PFSK-1 (cell line): ENCODE measurements around the gene MEGF9.

Experiments used
- FOXP2 ChIP-seq: optimal IDR thresholded peaks from 2 replicates; pipeline ENCODE3; 2011; ENCODE audit warnings: borderline replicate concordance, control low read depth, inconsistent platforms; ENCODE audit not compliant: insufficient read depth; ENCODE audit errors: extremely low read length, extremely low read depth
- POLR2AphosphoS5 ChIP-seq: IDR thresholded peaks from 2 replicates; pipeline ENCODE4 v1.6.1; 2012; ENCODE audit warnings: low read depth, mild to moderate bottlenecking, control low read depth, low read length, moderate library complexity
- SIN3A ChIP-seq: IDR thresholded peaks from 2 replicates; pipeline ENCODE4 v1.6.1; 2012; ENCODE audit warnings: mild to moderate bottlenecking, low read length, moderate library complexity, borderline replicate concordance; ENCODE audit not compliant: insufficient read depth
- TAF1 ChIP-seq: IDR thresholded peaks from 2 replicates; pipeline ENCODE4 v1.6.1; 2012; ENCODE audit warnings: low read length, control low read depth, borderline replicate concordance; ENCODE audit not compliant: insufficient read depth
- TF ChIP-seq, protein P1 (sequence below), 2 experiments: IDR thresholded peaks; 2 replicates each; pipeline versions ENCODE4 v1.6.1 to v1.8.0; 2011 to 2012; ENCODE audit warnings: low read depth in 2 of 2, low read length in 2 of 2, control low read depth in 1 of 2, inconsistent platforms in 1 of 2, mild to moderate bottlenecking in 1 of 2, moderate library complexity in 1 of 2; ENCODE audit not compliant: insufficient read depth in 1 of 2

The MEGF9 gene

DNA sequence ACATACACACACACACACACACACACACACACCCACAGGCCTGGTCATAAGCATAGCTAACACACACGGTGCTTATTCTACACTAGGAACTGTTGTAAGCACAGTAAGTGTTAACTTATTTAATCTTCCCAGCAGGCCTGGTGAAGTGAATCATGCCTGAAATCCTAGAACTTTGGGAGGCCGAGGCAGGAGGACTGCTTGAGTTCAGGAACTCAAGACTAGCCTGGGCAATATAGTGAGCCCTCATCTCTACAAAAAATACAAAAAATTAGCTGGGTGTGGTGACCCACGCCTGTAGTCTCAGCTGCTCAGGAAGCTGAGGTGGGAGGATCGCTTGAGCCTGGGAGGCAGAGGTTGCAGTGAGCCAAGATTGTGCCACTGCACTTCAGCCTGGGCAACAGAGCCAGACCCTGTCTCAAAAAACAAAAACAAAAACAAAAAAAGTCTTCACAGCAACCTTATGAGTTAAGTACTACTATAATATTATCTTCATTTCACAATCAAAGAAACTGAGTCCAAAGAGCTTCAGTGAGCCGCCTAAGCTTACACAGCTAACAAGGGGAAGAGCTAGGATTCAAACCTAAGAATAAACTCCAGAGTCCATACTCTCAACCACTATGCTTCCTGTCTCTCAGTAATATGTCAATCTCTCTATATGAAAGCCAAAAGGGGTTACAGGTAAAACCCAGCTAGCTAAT lies 2.3 kb downstream of the MEGF9 start:
- TF ChIP-seq SIN3A, result no peak
- no peak for TF ChIP-seq FOXP2
- TF ChIP-seq, protein P1, sequence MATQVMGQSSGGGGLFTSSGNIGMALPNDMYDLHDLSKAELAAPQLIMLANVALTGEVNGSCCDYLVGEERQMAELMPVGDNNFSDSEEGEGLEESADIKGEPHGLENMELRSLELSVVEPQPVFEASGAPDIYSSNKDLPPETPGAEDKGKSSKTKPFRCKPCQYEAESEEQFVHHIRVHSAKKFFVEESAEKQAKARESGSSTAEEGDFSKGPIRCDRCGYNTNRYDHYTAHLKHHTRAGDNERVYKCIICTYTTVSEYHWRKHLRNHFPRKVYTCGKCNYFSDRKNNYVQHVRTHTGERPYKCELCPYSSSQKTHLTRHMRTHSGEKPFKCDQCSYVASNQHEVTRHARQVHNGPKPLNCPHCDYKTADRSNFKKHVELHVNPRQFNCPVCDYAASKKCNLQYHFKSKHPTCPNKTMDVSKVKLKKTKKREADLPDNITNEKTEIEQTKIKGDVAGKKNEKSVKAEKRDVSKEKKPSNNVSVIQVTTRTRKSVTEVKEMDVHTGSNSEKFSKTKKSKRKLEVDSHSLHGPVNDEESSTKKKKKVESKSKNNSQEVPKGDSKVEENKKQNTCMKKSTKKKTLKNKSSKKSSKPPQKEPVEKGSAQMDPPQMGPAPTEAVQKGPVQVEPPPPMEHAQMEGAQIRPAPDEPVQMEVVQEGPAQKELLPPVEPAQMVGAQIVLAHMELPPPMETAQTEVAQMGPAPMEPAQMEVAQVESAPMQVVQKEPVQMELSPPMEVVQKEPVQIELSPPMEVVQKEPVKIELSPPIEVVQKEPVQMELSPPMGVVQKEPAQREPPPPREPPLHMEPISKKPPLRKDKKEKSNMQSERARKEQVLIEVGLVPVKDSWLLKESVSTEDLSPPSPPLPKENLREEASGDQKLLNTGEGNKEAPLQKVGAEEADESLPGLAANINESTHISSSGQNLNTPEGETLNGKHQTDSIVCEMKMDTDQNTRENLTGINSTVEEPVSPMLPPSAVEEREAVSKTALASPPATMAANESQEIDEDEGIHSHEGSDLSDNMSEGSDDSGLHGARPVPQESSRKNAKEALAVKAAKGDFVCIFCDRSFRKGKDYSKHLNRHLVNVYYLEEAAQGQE (IDR thresholded peaks at IDR 0.05; ENCODE audit: insufficient read depth in 1 of 2, low read depth in 2 of 2, low read length in 2 of 2), result no peak
- no peak for TF ChIP-seq POLR2AphosphoS5
- no peak for TF ChIP-seq TAF1

DNA sequence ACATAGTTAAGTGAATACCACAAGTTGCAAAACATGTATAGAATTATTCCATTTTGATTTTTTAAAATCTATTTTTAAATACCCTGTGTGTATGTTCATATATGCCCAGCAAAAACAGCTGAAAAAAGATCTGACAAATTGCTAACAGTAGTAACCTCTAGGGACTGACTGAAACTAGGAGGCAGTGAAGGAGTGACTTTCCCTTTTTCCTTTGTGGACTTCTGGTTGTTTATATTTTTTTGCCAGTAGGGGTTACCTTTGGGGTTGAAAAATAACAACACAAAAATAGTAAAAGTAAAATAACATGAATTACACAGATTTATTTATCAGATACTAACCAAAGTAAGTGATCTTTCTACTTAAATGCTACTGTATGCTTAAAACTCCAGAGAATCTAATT lies 2.9 kb downstream of the MEGF9 start:
- TF ChIP-seq FOXP2 (no peak), POLR2AphosphoS5 (no peak), TAF1 (no peak), SIN3A (no peak)

DNA sequence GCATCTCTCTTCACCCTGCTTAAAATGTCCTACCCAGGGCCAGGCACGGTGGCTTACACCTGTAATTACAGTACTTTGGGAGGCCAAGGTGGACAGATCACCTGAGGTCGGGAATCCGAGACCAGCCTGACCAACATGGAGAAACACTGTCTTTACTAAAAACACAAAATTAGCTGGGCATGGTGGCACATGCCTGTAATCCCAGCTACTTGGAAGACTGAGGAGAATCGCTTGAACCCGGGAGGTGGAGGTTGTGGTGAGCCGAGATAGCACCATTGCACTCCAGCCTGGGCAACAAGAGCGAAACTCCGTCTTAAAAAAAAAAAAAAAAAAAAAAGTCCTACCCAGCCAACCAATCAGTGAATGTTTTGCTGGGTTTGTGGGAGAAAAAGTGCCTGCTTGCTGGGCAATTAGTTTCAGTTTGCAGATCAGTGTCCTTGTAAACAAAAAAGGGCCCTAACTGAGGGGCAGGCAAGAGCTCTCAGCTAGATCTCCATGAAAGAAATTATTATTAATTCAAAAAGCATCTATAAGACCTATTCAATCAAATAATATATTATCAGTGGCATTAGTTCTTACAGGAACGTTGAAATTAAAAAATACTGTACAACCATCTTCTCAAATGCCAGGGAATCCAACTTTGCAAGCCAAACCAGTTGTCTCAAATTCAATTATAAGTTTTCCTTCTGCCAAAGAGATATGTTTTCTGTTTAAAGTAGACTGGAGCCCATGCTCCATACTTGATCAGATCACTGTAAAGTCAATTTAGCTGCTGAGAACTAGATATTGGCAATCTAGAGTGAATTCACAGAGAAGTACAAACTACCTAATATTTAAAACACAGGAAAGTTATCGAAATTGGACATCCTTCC lies 3.9 kb downstream of the MEGF9 start:
- TF ChIP-seq, protein P1 (IDR thresholded peaks at IDR 0.05; ENCODE audit: insufficient read depth in 1 of 2, low read depth in 2 of 2, low read length in 2 of 2), result no peak
- TF ChIP-seq SIN3A (no peak), POLR2AphosphoS5 (no peak), TAF1 (no peak), FOXP2 (no peak)

DNA sequence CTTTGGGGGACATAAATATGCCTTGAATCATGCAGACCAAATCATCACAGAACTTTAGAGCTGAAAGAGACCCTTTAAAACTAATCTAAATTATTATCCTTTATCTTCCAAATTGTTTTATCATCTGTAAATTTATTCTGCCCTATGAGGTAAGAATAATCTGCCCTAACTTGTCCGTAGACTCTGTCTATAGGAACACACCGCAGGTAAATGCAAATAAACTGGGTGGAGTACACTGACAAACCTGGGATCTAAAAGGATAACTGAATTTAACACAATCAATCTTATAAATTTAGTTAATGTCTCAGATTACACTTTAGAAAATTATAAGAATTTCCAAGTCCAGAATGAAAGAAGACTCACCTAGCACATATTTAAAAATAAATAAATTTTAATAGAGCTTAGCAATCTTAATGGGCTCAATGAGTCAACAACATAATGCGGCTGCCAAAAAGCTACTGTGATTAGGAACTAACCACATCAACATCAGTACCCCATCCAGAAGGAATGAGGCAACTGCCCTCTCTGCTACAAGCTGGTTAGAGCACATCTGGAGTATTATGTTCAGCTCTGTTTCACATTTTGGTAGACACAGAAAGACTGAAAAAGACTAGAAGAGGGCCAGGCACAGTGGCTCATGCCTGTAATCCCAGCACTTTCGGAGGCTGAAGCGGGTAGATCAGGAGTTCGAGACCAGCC lies 5.6 kb downstream of the MEGF9 start:
- TF ChIP-seq, protein P1 (IDR thresholded peaks at IDR 0.05; ENCODE audit: insufficient read depth in 1 of 2, low read depth in 2 of 2, low read length in 2 of 2), result no peak
- TF ChIP-seq FOXP2, result no peak

DNA sequence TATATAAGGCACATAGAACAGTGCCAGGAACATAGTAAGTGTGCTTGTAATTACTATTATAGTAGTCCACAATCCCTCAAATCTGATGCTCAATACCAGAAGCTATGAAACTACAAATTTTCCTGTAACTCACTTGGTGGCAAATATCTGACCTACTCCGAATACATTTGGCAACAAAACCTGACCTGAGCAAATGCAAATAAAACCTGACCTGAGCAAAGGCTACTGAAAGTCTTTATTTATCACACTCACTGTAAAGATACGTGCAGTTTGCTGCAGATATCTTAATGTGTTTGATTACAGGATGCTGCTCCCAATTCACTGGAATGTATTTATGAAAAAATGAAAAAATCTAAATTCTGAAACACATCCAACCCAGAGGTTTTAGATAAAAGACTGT lies 7.1 kb downstream of the MEGF9 start:
- TF ChIP-seq TAF1, result no peak
- no peak for TF ChIP-seq POLR2AphosphoS5
- TF ChIP-seq FOXP2, result no peak
- TF ChIP-seq, protein P1 (IDR thresholded peaks at IDR 0.05; ENCODE audit: insufficient read depth in 1 of 2, low read depth in 2 of 2, low read length in 2 of 2), result no peak
- no peak for TF ChIP-seq SIN3A
